HK-2 (cell line): Measurements from ENCODE around the gene CDIP1.
"Not testable (repeated sequence)": the region's sequence is repeated elsewhere in the genome, so short reads cannot be mapped to it uniquely, and the experiment has no call there.

Experiments
- DNase-seq: peaks from one replicate; pipeline ENCODE4 v3.0.0-alpha.2; 2018; ENCODE audit not compliant: unreplicated experiment

CDIP1 gene

DNA sequence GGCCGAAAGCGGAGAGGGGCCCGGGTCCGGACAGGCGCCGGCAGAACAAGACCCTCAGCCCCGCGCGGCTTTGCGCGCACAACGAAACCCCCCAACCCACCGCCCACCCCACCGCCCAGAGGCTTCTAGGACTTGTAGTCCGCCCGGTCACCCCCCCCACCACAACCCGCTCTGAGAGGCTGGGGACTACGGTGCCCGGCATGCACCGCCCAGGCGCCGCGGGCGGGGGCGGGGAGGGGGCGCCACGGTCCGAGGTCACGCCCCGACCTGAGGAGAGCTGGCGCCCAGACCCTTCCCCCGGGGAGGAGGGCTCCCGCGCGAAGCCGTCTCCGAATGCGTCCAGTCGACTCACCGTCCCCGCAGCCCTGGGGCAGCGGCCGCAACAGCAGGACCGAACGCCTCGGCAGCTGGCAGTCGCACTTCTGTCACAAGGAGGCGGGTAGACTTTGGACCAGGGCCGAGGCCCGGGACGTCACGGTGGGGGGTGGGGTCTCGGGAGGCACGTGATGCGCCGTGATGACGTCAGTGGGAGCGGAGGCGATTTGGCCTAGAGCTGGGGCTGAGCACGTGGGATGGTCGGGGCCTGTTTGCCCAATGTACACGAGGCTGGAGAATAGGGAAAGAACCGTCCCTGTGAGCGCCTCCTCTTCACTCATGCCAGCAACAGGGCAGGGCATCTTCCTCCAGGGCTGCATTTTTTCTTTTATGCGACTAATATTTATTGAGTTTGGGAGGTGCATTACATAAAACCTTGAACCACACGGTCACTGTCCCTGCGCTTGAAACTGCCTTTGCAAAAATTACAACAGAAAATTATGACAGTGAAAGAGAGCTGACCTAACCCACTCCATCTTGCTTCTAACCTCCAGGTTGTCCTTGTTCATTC is at the start of gene CDIP1:
Gene CDIP1, minus strand, starts transcription at position 424 of the 886 bp plus-strand sequence. CDS start 24,643 bp downstream, outside the sequence.
- peak; percentile 93 for DNase-seq

DNA sequence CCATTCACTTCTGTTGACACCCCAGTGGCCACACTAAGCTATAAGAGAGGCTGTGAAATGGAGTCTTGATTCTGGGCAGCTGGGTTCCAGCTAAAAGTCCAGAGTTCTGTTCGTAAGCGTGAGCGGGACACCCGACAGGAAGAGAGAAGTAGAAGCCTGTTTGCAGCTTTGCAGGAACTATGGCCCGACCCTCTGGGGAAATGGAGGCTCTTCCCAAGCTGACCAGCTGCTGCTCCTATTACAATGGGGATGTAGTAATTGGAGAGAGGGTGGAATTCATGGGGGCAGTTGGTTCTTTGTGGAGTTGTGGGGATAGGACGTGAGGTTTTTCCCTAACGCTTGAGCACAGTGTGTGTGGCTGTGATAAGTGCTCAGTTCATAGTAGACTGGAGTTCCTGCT is 47.7 kb upstream of the CDIP1 start:
- DNase-seq, result no peak

DNA sequence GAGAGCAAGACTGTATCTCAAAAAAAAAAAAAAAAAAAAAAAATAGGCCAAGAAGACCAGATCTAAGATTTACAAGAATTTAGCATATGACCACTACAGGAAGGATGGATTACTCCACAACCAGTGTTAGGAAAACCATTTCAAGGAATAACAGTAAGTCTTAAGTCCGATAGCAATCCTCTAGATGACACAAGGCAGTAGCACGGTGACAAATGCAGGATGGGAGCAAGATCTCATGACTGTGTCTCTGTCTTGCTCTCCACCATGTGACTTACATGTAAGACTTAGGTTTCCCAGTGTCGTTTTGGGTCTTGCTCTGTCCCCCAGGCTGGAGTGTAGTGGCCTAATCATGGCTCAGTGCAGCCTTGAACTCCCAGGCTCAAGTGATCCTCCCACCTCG is 45.3 kb upstream of the CDIP1 start:
- DNase-seq, result no peak

DNA sequence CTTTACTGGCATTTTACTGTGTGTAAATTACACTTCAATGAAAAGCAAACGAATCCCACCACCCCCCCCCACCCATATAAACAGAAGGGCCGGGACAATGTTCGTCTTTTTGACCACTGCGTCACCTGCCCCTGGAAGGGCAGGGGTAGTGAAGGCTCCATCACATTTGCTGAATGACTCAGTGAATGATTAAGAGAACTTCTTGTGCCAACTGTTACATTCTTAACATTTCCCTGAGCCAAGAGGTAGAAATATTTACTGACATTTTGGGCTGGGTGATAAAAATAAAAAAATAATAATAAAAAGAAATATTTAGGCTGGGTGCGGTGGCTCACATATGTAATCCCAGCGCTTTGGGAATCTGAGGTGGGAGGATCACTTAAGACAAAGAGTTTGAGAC is 41.7 kb upstream of the CDIP1 start:
- no peak for DNase-seq

DNA sequence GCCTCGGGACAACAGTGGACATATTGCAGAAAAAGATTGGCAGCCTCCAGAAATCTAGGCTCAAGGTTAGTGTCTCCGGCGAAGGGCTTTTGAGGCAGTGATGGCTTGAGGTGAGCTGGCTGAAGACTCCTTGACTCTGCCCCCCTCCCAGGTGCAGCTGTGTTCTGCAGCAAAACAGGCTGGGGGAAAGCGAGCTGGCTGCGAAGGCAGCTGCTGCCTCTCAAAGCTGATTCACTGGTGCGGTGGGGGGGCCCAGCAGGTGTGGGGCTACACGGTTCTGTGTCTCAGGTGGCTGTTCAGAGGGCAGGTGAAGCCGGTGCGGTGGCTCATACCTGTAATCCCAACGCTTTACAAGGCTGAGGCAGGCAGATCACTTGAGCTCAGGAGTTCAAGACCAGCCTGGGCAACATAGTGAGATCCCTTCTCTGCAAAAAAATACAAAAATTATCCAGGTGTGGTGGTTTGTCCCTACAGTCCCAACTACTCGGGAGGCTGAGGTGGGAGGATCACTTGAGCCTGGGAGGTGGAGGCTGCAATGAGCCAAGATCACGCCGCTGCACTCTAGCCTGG is 40.5 kb upstream of the CDIP1 start:
- no peak for DNase-seq

DNA sequence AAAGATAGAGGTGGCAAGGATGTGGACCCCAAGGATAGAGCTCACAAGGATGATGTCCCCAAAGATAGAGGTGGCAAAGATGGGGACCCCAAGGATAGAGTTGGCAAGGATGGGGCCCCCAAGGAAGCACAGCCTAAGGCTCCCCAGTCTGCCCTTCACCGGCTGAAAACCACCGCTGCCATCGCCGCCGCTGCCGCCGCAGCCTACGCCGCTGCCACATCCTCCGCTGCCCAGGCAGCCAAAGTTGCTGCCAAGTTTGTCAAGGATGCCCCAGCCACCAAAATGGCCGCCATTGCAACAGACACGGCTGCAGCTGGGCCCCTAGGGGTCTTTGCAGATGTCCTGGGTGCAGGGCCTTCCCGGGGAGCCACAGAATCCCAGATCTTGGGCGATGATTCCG is 37.4 kb upstream of the CDIP1 start:
- DNase-seq, result no peak

DNA sequence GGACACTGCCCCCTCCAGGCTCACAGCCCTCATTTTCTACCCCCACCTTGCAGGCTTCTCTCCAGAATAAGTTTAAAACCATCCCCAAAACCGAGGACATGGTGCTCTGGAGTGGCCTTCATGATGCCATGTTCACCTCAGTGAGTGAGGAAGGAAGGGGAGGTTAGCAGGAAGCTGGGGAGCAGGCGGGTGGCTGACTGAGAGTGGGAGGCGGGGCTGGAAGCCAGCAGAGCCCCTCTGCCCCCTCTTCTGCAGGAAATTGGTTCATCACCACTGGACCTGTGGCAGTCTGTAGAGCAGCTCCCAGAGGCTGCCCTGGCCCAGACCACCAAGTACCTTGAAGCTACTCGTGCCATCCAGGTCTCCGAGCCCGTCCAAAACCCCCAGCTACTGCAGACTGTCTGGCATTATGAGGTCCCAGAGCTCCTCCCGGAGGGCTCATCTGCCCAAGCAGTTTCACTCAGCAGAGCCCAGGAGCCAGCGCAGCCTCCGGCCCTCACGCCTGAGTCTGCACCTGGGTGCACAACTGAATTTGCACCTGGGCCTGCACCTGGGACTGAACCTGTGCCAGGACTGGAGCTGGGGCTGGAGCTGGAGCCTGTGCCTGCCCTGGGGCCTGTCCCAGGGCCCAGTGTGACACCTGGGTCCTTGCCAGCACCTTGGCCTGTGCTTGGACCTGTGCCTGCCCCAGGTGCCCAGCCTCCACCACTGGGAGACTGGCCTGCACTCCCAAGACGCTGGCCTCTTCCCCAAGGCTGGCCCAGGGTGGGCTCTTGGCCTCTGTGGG is 36.5 kb upstream of the CDIP1 start:
- DNase-seq, result no peak

DNA sequence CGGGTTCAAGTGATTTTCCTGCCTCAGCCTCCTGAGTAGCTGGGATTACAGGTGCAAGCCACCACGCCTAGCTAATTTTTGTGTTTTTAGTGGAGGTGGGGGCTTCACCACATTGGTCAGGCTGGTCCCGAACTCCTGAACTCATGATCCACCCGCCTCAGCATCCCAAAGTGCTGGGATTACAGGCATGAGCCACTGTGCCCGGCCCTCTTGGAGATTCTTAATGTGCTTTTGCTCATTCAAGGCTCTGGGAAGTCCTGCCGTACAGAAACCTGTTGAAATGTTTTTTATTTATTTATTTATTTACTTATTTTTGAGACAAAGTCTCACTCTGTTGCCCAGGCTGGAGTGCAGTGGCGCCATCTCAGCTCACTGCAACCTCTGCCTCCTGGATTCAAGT is 35.4 kb upstream of the CDIP1 start:
- not testable (repeated sequence) for DNase-seq

DNA sequence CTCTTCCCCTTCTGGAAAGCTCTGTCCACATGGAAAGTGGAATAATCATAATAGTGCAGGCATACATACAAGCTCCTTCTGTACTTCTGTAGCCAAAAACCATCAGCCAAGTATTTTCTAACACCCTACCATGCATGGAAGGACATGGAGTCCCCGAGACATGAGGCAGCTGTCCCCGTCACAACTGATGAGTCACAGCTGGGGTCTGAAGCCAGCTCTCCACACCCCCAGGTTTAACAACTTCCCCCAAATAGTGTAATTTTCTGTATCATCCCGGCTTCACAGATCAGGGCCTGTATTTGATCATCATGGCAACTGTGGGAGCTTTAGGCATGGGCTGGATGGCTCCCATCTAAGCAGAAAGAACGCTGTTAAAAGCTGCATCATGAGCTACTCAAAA is 34.1 kb upstream of the CDIP1 start:
- no peak for DNase-seq

DNA sequence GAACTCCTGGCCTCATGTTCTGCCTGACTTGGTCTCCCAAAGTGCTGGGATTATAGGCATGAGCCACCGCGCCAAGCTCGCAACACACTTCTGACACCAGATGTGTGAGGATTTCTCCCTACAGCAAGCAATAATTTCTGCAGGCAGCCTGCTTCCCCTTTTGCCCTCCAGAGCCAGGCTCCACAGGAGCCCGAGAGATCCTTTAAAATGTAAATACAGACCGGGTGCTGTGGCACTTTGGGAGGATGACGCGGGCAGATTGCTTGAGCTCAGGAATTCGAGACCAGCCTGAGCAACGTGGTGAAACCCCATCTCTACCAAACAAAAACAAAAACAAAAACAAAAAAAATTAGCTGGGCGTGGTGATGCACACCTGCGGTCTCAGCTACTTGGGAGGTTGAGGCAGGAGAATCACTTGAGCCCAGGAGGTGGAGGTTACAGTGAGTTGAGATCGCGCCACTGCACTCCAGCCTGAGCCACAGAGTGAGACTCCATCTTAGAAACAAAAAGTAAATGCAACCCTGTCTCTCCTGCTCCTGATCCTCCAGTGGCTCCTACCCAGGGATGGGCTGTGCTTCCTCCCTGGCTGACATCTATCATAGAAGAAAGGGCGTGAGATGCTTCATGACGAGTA is 32.2 kb upstream of the CDIP1 start:
- no peak for DNase-seq

DNA sequence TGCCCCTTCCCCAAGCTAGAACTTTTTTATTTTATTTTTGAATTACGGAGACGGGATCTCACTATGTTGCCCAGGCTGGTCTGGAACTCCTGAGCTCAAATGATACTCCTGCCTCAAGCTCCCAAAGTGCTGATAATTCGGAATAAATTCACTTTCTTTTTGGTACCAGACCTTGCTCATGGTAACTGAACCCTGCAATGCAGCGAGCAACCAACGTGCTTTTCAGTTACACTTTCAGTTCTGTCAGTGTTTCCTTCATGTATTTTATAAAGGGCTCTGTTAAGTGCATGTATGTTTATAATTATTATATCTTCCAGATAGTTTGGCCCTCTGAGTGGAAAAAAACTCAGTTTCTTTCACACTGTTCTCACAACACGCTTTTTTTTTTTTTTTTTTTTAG is 31.5 kb upstream of the CDIP1 start:
- no peak for DNase-seq

DNA sequence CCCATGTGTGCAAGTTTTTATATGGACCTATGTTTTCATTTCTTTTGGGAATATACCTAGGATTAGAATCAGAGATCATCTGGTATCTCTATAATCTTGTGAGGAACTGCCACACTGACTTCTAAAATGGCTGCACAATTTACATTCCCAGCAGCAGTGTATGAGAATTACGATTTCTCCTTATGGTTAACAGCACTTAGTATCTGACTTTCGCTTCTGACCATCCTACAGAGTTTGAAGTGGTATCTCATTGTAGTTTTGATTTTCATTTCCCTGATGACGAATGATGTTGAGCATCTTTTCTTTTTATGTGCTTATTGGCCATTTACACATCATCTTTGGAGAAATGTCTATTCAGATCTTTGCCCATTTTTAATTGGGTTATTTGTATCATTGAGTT is 27.6 kb upstream of the CDIP1 start:
- no peak for DNase-seq

DNA sequence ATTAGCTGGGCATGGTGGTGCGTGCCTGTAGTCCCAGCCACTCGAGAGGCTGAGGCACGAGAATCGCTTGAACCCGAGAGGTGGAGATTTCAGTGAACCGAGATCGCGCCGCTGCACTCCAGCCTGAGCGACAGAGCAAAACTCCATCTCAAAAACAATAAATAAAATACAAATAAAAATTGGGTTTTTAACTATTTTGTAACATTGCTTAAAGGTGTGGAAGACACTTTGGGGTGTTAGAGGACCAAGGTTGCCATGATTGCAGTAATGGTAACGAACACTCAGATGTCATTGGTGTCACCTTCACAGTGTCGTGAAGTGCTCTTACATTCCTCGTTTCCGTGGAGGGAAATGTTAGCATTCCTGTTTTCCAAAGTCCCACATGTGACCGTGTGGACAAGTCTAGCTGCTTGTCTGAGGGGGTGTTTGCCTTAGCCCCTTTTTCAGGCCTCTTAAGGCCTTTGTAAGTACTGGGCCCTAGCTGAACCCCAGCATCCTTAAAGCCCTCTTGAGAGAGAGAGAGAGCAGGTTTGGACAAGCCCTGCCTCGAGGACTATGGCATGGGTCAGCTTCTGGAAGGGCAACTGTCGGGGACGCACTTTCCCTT is 26.2 kb upstream of the CDIP1 start:
- no peak for DNase-seq

DNA sequence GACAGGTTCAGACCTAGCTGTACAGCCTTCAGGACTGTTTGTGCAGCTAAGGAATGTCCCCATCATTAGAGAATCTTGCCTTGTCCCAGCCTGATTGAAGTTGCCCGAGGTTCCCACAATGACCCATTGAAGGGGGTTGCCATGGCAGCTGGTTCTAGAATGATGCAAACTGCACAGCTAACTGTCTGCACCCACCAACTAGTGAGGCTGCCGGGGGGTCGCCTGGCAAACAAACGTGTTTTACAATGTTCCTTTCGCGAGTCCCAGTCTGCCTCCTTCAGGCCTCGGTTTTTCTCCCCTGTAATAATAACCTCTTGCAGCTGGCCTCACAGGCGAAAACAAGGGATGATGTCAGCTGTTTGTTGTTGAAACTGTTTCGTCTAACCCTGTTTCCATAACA is 23.0 kb upstream of the CDIP1 start:
- no peak for DNase-seq

DNA sequence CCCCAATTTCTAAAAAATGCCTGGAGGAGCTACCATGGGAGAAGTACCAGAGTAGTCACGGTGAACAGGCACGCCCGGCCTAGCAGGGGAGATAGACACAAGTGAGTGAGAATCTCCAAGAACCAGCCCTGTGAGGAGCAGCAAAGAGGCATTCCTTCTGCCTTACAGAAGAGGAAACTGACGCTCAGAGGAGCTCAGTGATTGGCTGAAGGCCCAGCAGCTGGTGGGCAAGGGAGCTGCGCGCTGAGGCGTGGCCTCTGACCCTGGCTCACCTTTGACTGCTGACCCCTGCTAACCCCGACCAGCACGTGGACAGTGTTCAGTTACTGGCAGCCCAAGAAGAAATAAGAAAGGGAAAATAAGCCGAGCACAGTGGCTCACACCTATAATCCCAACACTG is 19.4 kb upstream of the CDIP1 start:
- no peak for DNase-seq

DNA sequence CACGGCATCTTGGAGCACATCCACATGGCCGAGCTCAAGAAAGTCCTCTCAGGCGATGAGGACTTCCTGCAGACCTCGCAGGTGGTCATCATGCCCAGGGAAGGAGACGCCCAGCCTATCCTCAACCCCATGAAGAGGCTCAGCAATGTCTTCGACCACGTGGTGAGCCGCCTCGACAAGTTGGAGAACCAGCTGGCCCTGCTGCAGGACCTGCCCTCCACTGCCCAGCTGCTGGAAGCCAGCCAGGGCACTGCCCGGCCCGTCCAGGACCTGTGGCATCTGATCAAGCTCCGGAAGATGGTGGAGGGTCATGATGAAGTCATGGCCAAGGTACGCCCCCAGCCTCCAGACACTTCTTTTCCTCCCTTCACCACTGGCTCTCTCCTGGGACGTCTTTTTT is 18.0 kb upstream of the CDIP1 start:
- DNase-seq, result no peak

DNA sequence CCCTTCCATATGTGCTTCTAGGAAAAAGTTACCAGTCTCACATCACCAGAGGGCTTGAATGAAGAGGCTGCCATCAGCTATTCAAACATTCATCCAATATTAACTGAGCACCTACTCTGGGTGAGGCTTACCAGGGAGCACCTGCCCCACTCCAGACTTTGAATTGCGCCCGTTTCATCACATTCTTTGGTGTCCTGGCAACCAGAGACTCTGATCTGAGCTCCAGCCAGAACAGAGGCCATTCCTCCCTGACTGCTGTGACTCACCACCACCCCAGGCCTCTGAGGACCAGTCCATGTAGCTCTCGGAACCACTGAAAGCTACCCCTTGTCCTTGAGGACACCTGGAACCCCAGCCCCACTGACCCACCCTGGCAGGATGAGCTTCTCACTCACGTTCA is 17.5 kb upstream of the CDIP1 start, which contains the start of gene C16orf96:
Gene C16orf96, plus strand, starts transcription at position 229 of the 400 bp plus-strand sequence. Its CDS starts 150 bp downstream, at position 379.
- no peak for DNase-seq

DNA sequence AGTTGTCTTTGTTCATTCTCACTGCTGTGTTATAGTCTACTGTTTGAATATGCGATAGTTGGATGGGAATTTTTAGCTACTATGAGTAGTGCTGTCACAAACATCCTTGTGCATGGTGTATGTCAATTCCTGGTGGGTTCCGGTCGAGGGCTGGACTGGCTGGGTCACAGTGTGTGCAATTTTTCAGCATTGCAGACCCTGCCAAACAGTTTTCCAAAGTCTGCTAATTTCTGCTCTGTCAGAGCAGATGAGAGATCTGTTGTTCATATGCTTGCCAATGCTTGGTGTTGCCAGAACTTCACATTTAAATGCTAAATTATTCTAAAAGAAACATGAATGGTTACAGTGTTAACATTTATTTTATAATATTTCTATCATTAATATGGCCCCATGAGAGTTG is 14.0 kb upstream of the CDIP1 start:
- DNase-seq, result no peak

DNA sequence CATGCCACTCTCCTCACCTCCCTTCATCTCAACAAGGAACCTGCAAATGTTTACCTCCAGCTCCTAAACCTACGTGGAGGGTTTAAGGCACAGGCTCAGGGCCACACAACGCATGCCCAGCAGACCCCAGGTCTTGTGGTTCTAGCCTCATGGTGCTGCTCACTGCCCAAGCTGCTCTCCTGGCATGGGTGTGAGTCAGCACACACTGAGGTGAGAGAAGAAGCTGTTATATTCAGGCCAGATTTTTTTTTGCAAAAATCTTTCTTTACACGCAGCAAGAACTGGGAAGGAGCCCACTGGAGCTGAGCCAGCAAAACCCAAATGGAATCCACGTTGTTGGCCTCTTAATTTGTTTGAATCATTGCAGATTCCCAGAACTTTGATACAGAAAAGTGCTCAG is 12.0 kb upstream of the CDIP1 start:
- no peak for DNase-seq

DNA sequence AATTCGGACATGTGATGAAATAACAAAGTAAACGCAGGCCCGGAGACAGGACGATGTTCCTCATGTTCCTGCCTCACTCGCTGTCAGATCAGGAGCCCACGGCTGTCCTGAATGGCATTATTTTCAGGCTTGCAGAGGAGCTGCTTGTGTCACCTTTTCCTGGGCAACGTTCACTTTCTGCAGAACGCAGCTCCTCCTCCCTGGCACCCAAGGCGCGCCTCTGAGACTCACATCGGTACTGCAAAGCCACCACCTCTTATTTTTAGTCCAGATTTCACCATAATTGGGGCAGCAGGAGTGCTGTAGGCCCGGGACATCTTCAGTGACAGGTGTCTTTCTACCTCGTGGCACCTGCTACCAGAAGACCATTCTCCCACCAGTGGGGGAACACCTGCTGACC is 9.6 kb upstream of the CDIP1 start:
- DNase-seq, result no peak

DNA sequence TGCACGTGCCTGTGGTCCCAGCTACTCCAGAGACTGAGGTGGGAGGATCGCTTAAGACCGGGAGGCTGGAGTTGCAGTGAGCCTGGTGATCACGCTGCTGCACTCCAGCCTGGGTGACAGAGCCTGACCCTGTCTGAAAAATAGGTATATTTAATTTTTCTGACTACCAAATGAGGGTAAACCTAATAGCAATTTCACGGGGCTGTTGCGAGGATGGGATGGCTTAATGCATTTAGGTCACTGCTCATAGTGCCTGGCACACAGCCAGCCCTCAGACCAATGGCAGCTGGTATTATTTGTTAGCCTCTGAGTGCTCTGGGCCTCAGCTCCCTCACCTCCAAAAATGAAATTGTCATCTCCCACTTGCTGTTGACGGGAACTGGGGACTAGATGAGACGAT is 5.9 kb upstream of the CDIP1 start:
- no peak for DNase-seq
